Measurements from ENCODE around the gene CCDC28A. TPM values are rescaled to one million over a fixed set of nuclear protein-coding genes. Genes with fewer than 3 reads are reported as not detected.

Gene CCDC28A
- total RNA-seq, 2 donors from 2014 or later, result 5.2 to 9.7 TPM

DNA sequence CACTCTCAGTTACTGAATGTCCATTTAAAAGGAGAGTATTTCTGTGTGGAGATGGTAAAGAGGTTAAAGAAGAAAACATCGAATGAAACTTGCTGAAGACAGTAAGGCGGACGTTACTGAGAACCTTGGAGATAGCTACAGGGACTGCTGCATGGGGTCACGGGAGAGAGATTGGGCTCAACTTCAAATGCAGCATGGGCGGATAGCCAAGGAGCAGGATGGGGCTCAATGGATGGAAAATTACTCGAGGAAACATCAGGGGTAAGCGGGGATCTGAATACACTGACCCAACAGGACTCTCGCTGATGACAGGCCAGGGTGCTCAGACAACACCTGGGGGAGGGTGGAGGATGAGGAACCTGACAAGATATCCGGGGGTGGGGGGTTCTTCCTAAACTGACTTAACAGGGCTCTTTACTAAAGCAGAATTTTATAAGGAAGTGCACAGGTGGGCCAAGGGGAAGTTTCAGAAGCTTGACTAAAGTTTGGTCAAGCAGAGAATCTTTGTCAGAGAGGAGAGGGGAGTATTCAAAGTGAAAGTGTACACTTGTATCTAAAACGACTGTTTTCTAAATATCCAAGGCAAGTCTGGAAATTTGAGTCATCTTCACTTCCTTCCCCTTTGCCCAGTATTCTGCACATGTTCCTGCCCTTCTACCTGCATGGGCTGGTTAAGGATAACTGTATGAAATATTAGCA, 45.1 kb downstream of the CCDC28A start:
- ATAC-seq, result no peak
- intact Hi-C loops (cut with DNase I), result loop anchor here (5.0 to 10.0 kb wide), 4 partner anchors 169 to 546 kb away; partner anchors contain the start of gene REPS1 (in 1 of the 2)
- no peak for DNase-seq

DNA sequence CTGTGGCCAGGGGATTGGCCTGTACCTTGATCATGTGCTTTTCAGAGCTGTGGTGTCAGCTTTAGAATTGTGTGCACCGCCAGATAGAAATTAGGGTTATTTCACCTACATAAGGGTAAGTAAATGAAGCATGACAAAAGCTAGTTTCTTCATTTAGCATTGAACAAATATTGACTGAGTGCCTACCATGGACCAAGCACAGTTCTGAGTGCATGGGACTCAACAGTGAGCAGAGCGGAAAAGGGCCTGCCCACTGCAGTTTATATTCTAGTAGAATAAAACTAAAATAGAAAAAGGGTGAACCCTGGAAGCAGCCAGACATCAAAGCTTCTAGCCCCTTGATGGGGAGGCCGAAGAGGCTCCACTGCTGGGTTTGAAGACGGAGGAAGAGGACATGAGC, 48.0 kb downstream of the CCDC28A start:
- intact Hi-C loops (cut with DNase I), result no loop called here
- DNase-seq (no peak), ATAC-seq (no peak)

DNA sequence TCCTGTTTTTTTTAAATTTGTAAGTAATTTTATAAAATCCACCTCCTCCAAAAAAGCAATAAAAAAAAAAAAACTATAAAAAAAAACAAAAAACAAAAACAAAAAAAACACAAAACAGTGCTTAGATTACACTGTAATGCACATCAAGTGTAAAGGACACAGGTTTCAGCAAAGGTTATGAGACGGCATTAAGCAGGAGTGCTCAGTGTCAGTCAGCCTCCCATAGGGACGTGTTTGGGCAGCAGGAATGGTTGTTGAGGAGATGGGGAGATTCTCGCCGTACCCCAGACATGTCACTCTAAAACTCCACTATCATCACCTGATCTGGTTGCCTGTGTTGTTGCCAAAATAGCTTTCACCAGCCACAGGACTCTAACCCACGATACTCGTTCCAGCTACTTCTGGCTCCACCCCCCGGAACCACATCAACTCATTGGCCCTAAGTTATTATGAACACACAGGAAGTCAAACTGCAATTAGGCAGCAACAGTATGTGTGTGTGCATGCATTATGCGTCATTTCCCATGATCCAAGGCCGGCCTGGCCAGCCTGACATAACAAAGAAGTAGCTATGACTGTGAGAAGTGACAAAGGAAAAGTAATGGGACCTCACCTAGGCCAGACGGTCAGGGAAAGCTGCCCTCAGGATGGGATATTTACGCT, 51.0 kb downstream of the CCDC28A start:
- DNase-seq (no peak), ATAC-seq (no peak)
- intact Hi-C loops (cut with DNase I), result no loop called here

DNA sequence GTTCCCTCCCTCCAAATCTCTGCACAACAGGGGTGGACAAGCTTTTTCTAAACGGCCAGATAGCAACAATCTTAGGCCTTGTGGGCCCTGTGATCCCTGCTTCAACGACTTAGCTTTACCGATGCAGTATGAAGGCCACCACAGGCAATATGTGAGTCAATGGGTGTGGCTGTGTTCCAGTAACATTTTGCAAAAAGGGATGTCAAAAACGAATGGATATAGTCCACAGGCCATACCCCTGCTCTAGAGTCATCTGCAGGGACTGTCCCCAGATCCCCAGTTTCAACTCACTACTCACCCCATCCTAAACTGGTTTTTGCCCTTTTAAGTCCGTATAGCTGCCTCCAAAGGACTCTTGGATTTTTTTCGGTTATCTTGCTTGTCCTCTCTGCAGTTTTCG, 56.7 kb downstream of the CCDC28A start:
- ATAC-seq (no peak), DNase-seq (no peak)
- intact Hi-C loops (cut with DNase I), result no loop called here

DNA sequence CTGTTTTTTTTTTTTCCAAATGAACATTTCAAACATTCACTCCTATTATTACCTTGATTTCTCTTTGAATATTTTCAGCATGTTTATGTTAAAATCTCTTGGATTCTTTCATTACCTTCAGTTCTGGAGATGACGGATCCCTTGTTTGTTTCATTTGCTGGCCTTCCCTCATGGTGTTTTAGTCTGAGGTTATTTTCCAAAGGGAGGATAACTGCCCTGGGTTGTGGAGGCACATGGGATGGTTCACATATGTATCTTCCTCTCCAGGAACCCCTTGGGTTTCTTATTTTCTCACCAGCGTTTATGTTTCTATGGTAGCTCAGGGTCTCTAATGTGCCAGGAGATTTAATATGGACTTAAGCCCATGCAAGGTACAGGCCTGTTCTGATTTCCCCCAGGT, 58.6 kb downstream of the CCDC28A start:
- no peak for ATAC-seq
- intact Hi-C loops (cut with DNase I), result no loop called here
- no peak for DNase-seq

DNA sequence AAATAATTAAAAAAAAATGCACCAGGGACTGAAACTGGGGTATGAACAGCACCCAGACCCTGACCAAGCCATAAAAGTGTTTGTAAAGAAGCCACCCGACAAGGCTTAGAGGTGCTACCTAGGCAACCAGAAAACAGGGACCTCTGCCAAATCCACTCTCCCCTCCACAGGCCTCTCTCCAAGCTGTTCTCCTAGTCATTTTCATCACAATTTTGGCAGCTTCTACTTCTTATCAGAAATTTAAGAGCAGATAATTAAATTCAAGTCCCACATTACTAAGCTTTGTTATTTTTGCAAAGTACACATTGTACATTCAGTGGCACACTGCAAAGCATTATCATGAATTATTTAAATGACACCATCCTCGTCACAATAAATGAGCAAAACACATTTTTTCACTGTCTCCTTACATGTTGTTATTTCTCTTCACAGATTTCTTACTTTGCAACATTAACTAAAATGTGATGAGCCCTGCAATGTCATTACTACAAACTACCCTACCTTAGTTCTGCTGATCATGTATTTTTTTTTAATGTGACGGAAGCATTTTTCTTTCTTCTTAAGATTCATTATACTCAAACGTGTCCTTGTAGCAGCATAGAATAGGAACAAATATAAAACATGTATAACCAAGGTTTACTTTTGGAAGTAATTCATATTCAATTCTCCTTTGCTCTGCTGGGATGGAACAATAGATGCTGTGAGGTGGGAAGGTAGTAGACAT, 60.4 kb downstream of the CCDC28A start:
- intact Hi-C loops (cut with DNase I), result no loop called here
- ATAC-seq (peak; percentile 91 to 96), DNase-seq (peak; percentile 60)

DNA sequence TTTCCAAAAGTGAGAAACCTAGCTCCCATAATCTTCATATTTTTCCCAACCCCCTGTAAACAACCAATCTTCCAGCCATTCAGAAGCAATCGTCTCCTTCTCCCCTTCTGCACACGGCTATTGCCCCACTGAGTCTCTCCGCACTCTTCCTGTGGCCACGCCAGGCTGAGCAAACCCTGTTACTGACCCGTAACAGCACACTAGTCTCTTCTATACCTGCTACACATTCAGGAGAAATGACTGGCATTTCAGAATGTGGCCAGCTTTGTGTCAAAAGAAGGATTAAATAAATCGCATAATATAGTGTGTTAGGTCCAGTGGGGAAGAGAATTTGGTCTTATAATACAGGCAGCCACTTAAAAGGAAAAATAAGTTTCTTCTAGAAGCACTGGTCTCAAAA, 63.7 kb downstream of the CCDC28A start:
- intact Hi-C loops (cut with DNase I), result no loop called here
- ATAC-seq, result no peak
- DNase-seq, result no peak

Other genes with a start within 250 kb of the CCDC28A start
- gene ECT2L, start 22.3 kb downstream of the CCDC28A start, total RNA-seq, result 1 to 10 TPM in 1 of 2 donors, under 1 TPM in 1; 0.62 to 2.8 TPM
- 10 to 100 TPM; 29.0 to 36.3 TPM for gene REPS1, start 214.5 kb downstream of the CCDC28A start, total RNA-seq